PC-9 (cell line): ENCODE measurements around the gene ARHGEF3. TPM values are rescaled to one million over a fixed set of nuclear protein-coding genes. Genes with fewer than 3 reads are reported as not detected.

ENCODE experiments used
- BruUV-seq: library from RNA; stranded (reverse); fragments of 400-500 nt; replicated peaks from 2 replicates; lab custom pipeline; 2021; lab: Mats Ljungman, UMichigan
- CTCF ChIA-PET: fragments of 300-600 bp; sonication (Branson Sonifier 250); formaldehyde crosslinking; loops from one replicate; lab custom pipeline; 2022; ENCODE audit warnings: antibody characterized with exemption; lab: Charles Lee
- POLR2A ChIA-PET: fragments of 300-600 bp; sonication (Branson Sonifier 250); formaldehyde crosslinking; loops from one replicate; lab custom pipeline; 2022; ENCODE audit warnings: antibody characterized with exemption; ENCODE audit not compliant: unreplicated experiment; lab: Charles Lee
- DNase-seq, 2 experiments: peaks; one replicate each; pipeline versions ENCODE4 v3.0.0 to v3.0.0-alpha.2; 2015 to 2022; ENCODE audit warnings: mixed read lengths in 1 of 2
- H2AFZ ChIP-seq: fragments of 200-600 bp; sonication (generic); 2 replicates; pipeline ENCODE4 v1.8.1; 2017; ENCODE audit warnings: antibody characterized with exemption
- H3F3A ChIP-seq: fragments of 200-600 bp; sonication (generic); 2 replicates; pipeline ENCODE4 v1.8.1; 2017; ENCODE audit warnings: antibody characterized with exemption, mild to moderate bottlenecking, low read depth; ENCODE audit not compliant: insufficient read depth
- H3K27ac ChIP-seq: fragments of 200-600 bp; sonication (generic); 2 replicates; pipeline ENCODE4 v1.6.1; 2016; ENCODE audit warnings: mixed run types
- H3K27me3 ChIP-seq: fragments of 200-600 bp; sonication (generic); 2 replicates; pipeline ENCODE4 v1.6.1; 2016; ENCODE audit warnings: low read depth, mixed run types; ENCODE audit not compliant: insufficient read depth
- H3K36me3 ChIP-seq: fragments of 200-600 bp; sonication (generic); 2 replicates; pipeline ENCODE4 v1.6.1; 2016; ENCODE audit warnings: low read depth, mixed run types
- H3K4me1 ChIP-seq: fragments of 200-600 bp; sonication (generic); replicated peaks from 2 replicates; pipeline ENCODE4 v1.6.1; 2016; ENCODE audit warnings: mixed run types; ENCODE audit not compliant: insufficient read depth
- H3K4me2 ChIP-seq: fragments of 200-600 bp; sonication (generic); 2 replicates; pipeline ENCODE4 v1.6.1; 2017; ENCODE audit warnings: mixed run types
- H3K4me3 ChIP-seq: fragments of 200-600 bp; sonication (generic); 2 replicates; pipeline ENCODE4 v1.6.1; 2016; ENCODE audit warnings: mixed run types
- H3K79me2 ChIP-seq: fragments of 200-600 bp; sonication (generic); 2 replicates; pipeline ENCODE4 v1.6.1; 2017; ENCODE audit warnings: low read depth, mixed run types
- H3K9me2 ChIP-seq: fragments of 200-600 bp; sonication (generic); 2 replicates; pipeline ENCODE4 v1.8.1; 2017; ENCODE audit warnings: mild to moderate bottlenecking; ENCODE audit not compliant: insufficient read depth
- H3K9me3 ChIP-seq: fragments of 200-600 bp; sonication (generic); 2 replicates; pipeline ENCODE4 v1.8.1; 2016; ENCODE audit warnings: low read depth; ENCODE audit not compliant: insufficient read depth
- H4K20me1 ChIP-seq: fragments of 200-600 bp; sonication (generic); 2 replicates; pipeline ENCODE4 v1.8.1; 2017; ENCODE audit not compliant: insufficient read depth
- EZH2 ChIP-seq: fragments of 200-600 bp; sonication (generic); IDR thresholded peaks from 2 replicates; pipeline ENCODE4 v1.8.0; 2017; ENCODE audit warnings: antibody characterized with exemption, low read depth
- intact Hi-C: fragments of 100-400 bp; cut with micrococcal nuclease; formaldehyde crosslinking; loops from one replicate; pipeline ENCODE4 v1.10.0; 2022; ENCODE audit not compliant: unreplicated experiment
- total RNA-seq: library from RNA; stranded (reverse); gene quantifications from 2 replicates; pipeline ENCODE4 v1.2.3, GENCODE V29; 2021
- TF ChIP-seq, protein P1 (sequence below): fragments of 200-600 bp; sonication (generic); conservative IDR thresholded peaks from 2 replicates; pipeline ENCODE4 v1.6.1; 2017; ENCODE audit warnings: mixed run types, antibody characterized with exemption, mild to moderate bottlenecking, moderate library complexity

Gene ARHGEF3
- total RNA-seq, 1 experiment from 2014 or later = 49.2 TPM

DNA sequence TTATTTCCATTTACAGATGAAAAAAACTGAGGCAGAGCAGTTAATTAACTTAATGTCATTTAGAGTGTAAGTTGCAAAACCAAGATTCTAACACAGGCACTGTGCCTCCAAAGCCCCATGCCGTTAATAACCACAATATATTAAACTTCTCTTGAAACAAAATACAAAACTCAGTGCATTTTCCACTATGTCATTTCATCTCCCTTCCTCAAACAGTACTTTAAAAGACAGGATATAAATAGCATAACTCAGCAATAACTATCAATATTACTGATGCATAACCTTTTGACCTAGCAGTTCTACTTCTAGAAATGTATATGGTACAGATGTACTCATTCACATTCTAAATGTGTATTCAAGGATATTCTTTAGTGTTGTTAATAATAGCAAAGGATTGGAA, 113.6 kb downstream of the ARHGEF3 start:
- no peak for DNase-seq
- Histone ChIP-seq H3F3A (peaks cover 7% of the 10 kb centered on the region; the same call in 1 of the 2 replicates), H3K4me1 (peaks cover 6% of the 10 kb centered on the region), H3K36me3 (no peaks in the 10 kb centered on the region), H3K27ac (no peak overlapping the region), H3K4me3 (no peak overlapping the region), H3K79me2 (no peaks in the 10 kb centered on the region), H3K9me2 (no peaks in the 10 kb centered on the region), H4K20me1 (no peaks in the 10 kb centered on the region), H3K9me3 (no peaks in the 10 kb centered on the region; the same call in 1 of the 2 replicates), H3K27me3 (no peaks in the 10 kb centered on the region), H3K4me2 (no peak overlapping the region), H2AFZ (no peak overlapping the region)
- intact Hi-C loops = no loop called here
- BruUV-seq = no TSS peak
- no peak for TF ChIP-seq EZH2
- TF ChIP-seq, protein P1, sequence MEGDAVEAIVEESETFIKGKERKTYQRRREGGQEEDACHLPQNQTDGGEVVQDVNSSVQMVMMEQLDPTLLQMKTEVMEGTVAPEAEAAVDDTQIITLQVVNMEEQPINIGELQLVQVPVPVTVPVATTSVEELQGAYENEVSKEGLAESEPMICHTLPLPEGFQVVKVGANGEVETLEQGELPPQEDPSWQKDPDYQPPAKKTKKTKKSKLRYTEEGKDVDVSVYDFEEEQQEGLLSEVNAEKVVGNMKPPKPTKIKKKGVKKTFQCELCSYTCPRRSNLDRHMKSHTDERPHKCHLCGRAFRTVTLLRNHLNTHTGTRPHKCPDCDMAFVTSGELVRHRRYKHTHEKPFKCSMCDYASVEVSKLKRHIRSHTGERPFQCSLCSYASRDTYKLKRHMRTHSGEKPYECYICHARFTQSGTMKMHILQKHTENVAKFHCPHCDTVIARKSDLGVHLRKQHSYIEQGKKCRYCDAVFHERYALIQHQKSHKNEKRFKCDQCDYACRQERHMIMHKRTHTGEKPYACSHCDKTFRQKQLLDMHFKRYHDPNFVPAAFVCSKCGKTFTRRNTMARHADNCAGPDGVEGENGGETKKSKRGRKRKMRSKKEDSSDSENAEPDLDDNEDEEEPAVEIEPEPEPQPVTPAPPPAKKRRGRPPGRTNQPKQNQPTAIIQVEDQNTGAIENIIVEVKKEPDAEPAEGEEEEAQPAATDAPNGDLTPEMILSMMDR = no peak
- POLR2A ChIA-PET = no interaction called here
- CTCF ChIA-PET = no interaction called here

DNA sequence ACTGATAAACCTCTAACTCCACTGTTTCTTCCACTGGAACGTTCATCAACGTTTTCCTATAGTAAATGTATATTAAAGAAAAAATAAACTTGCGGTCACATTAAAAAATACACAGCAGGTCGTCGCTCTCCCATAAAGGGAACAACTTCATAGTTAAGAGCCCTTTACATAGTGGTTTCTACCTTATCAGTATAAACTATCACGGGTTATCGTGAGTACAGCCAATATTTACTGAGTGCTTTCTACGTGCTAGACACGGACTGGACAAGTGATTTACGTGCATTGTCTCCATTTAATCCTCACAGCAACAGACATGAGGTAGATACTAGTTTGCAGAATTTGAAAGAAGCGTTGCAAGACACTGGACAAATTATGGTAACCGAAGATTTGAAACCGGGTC, 117.7 kb downstream of the ARHGEF3 start:
- peaks cover 4% of the 10 kb centered on the region; the same call in 1 of the 2 replicates for H4K20me1 ChIP-seq
- POLR2A ChIA-PET = no interaction called here
- no peaks in the 10 kb centered on the region for H3K27me3 ChIP-seq
- peaks cover 26% of the 10 kb centered on the region for H3K36me3 ChIP-seq
- intact Hi-C loops = no loop called here
- DNase-seq = no peak
- no peak overlapping the region for H3K4me2 ChIP-seq
- no peak overlapping the region for H2AFZ ChIP-seq
- no peak overlapping the region for H3K4me3 ChIP-seq
- H3K79me2 ChIP-seq = peaks cover 36% of the 10 kb centered on the region
- no peaks in the 10 kb centered on the region for H3K9me2 ChIP-seq
- no peak overlapping the region for H3K27ac ChIP-seq
- TF ChIP-seq EZH2 = no peak
- TF ChIP-seq, protein P1 = no peak
- H3K9me3 ChIP-seq = no peaks in the 10 kb centered on the region; the same call in 1 of the 2 replicates
- peaks cover 7% of the 10 kb centered on the region; the same call in 1 of the 2 replicates for H3F3A ChIP-seq
- CTCF ChIA-PET = no interaction called here
- peaks cover 26% of the 10 kb centered on the region for H3K4me1 ChIP-seq
- BruUV-seq = no TSS peak

GRCh38 chr3:56683122-56683817, 118.5 kb downstream of the ARHGEF3 start, which contains the start of gene TASOR:
Gene TASOR, minus strand, starts transcription at chr3:56683265. Its CDS starts 259 bp downstream, at chr3:56683006.
- peak within 1 kb of the TSS; percentile 84 for H3K27ac ChIP-seq
- POLR2A ChIA-PET = interaction anchor here (0.5 kb wide), 1 partner anchor 130 kb away, joined by 3 read pairs; no protein-coding TSS in a partner anchor
- DNase-seq = peak; percentile 45 to 72
- H3K9me2 ChIP-seq = no peaks in the 10 kb centered on the region
- CTCF ChIA-PET = interaction anchor here (0.7 kb wide), 2 partner anchors 205 to 400 kb away, joined by 3 to 4 read pairs; no protein-coding TSS in a partner anchor
- H3K36me3 ChIP-seq = peaks cover 26% of the 10 kb centered on the region
- no TSS peak for BruUV-seq
- peak within 1 kb of the TSS; percentile 87 for H3K4me2 ChIP-seq
- H2AFZ ChIP-seq = peak within 1 kb of the TSS; percentile 91
- H3K79me2 ChIP-seq = peaks cover 41% of the 10 kb centered on the region
- peak within 1 kb of the TSS; percentile 76 for H3K4me3 ChIP-seq
- TF ChIP-seq EZH2 = no peak
- TF ChIP-seq, protein P1 = no peak
- H3F3A ChIP-seq = peaks cover 7% of the 10 kb centered on the region; the same call in 1 of the 2 replicates
- no peaks in the 10 kb centered on the region for H3K27me3 ChIP-seq
- peaks cover 26% of the 10 kb centered on the region for H3K4me1 ChIP-seq
- intact Hi-C loops = loop anchor here (1.0 kb wide), 1 partner anchor 8 kb away; no protein-coding TSS in a partner anchor
- no peaks in the 10 kb centered on the region; the same call in 1 of the 2 replicates for H3K9me3 ChIP-seq
- peaks cover 4% of the 10 kb centered on the region; the same call in 1 of the 2 replicates for H4K20me1 ChIP-seq
